Activated naive CD4-positive, alpha-beta T cell treated with anti-CD3 and anti-CD28 coated beads, Interleukin-2, amount 50 U/mL, for 16 hours (primary cell): ENCODE measurements around the gene YJEFN3.

ENCODE experiments used
- DNase-seq: peaks from one replicate; pipeline ENCODE4 v3.0.0-alpha.2; 2020

Gene YJEFN3

GRCh38 chr19:19540064-19540714 is 11.5 kb downstream of the YJEFN3 start:
- peak; percentile 66 for DNase-seq

DNA sequence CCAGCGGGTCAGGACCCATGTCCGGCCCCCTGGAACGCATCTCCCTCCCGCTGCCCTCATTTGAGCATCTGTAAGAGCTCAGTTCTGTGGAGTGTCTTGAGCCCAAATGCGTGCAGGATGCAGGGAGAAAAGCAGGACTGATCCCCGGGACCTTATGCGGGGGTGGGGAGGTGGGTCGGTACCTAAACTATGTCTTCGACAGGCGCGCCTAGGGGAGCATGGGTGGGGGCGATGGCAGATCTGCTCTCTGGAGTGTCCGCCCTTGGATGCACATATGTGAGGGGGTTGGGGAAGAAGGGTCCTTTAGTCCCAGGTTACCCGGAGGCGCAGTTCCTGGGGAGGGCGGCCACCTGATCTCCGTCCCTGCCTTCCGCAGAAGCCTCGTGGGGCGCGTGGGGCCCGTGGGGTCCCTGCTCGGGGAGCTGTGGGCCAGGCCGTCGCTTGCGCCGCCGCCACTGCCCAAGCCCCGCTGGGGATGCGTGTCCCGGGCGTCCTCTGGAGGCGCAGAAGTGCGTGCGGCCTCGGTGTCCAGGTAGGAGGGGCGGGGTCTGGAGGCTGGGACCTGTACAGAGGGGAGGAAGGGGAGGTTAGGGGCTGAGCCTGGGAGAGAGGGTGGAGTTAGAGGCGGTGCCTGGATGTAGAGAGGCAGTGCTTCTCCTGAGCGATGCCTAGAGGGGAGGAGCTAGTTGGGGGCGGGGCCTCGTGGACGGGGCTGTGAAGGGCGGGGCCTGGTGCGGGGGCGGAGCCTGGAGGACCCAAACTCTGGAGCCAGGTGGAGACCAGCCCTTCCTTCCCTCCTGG is 12.2 kb downstream of the YJEFN3 start:
- peak; percentile 80 for DNase-seq

DNA sequence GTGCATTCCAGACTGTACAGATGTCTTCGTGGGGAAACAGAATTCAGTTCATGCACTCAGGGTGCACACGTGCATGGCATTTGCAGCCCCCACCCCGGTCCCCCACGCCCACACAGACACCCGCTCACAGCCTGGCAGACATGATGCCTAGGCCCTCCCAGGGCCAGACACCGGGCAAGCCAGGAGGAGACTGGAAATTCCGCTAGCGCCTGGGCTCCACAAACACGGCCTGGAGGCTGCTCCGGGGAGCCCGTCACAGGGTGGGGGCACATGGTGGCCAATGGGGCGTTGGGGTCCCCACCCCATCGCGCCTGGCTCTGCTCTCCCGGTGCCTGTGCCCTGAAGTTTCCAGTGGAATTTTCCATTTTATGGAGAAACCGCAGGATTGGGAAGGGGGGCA is 12.9 kb downstream of the YJEFN3 start:
- DNase-seq = no peak

DNA sequence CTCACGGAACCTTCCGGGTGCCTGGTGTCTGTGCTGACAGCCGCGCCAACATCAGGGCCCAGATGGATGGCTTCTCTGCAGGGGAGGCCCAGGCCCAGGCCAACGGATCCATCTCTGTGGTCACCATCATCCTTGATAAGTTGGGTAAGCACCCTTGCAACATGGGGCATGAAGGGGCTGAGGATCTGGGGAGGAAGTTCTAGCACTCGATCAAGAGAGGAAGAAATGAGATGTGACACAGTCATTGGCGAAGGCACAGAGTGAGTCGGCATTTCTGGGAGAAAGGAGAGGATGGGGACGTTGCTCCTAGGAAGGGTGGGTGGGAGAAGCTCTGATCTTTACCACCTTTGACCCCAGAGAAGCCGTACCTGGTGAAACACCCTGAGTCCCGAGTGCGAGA is 13.8 kb downstream of the YJEFN3 start:
- no peak for DNase-seq

- DNase-seq = no peak
Observed at GRCh38 chr19:19543101-19543500, 14.4 kb downstream of the YJEFN3 start.

- DNase-seq = no peak
Observed at GRCh38 chr19:19543640-19544039, 14.9 kb downstream of the YJEFN3 start.

GRCh38 chr19:19544257-19544953 is 15.7 kb downstream of the YJEFN3 start:
- no peak for DNase-seq

DNA sequence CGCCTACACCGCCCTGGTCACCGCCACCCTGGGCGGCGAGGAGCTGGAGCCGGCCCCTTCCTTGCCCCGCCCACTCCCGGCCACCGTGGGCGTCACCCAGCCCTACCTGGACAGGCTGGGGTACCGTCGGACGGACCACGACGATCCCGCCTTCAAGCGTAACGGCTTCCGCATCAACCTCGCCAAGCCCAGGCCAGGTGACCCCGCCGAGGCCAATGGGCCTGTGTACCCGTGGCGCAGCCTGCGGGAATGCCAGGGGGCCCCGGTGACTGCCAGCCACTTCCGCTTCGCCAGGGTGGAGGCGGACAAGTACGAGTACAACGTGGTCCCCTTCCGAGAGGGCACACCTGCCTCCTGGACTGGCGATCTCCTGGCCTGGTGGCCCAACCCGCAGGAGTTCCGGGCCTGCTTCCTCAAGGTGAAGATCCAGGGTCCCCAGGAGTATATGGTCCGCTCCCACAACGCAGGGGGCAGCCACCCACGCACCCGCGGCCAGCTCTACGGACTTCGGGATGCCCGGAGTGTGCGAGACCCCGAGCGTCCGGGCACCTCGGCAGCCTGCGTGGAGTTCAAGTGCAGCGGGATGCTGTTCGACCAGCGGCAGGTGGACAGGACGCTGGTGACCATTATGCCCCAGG is 16.4 kb downstream of the YJEFN3 start:
- DNase-seq = no peak

- DNase-seq = no peak
Observed at GRCh38 chr19:19545707-19546106, 17.0 kb downstream of the YJEFN3 start.

DNA sequence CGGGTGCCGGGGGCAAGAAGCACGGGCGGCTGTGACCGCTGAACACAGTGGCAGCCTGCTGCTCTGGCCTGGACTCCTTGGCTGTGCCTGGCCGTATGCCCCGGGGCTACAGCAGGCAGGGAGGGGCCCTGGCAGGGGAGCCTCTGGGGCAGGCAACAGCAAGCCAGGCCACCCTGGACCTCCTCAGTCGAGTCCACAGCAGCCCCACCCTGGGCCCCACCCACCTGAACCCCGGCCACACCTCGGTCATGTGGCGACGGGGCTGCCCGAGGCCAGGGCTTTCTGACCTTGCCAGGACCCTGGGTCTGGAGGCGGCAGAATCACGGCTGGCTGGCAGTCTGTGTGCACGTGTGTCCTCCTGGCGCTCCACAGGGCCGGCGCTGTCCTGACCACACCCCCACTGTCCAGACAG is 18.0 kb downstream of the YJEFN3 start:
- no peak for DNase-seq

- no peak for DNase-seq
Observed at GRCh38 chr19:19547674-19548336, 19.1 kb downstream of the YJEFN3 start.

DNA sequence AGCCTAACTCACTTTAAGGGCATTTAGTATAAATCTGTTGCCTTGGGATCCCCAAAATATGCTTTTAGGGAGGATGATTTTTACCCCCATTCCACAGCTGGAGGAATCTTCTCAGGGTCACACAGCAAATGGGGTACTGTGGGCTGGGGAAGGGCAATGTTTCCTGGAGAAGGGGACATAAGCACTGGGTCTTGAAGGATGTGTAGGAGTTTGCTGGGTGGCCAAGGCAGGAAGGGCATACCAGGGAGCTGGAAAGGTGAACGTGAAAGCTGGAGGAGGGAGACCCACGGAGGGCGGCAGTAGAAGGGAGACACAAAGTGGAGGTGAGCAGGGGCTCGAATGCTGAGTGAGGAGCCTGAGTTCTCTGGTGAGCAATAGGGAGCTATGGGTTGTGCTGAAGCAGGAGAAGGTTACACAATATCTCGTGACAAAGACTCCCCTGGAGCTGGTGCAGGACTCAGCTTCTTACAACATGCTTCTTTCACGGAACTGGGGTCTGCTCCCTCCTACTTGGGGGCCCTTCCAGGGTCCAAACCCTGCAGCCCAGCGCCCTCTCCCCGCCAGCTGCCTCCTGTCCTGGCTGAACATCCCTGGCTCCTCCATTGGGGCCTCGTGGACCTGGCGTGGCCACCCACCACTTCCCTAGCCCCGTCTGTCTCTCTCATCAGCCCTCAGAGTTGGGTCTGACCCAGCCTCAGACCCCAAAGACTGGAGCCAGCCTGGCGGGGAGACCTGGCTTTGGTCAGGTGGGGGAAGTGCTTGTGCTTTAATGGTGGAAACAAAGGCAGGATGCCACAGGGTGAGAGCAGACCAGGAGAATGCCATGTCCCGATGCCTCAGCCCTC is 20.4 kb downstream of the YJEFN3 start:
- no peak for DNase-seq

DNA sequence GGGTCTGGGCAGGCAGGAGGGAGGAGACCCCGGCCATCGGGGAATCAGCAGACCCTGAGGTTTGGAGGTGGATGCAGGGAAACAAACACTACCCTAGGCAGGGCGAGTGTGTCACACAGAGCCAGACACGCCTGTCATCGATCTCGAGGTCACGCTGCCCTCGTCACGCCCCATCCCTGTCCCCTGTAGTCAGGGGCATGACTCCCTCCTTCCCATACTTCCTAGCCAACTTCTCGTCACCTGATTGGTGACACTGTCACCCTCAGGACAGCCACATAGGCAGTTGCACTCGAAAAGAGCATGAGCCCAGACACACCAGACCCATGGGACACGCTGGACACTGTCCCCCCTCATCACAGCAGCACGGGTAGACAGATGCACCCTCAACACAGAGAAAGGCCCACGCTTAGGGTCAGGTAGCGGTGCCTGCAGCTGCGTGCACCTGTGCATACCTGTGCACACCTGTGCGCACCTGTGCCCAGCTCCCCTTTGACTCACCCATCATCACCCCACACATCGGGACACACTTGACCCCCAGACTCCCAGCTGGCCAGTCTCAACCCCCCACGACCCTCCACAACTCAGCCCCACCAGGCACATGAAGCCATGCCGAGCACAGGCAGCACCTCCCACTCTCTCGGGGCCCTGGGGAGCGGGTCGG is 21.2 kb downstream of the YJEFN3 start:
- DNase-seq = no peak

DNA sequence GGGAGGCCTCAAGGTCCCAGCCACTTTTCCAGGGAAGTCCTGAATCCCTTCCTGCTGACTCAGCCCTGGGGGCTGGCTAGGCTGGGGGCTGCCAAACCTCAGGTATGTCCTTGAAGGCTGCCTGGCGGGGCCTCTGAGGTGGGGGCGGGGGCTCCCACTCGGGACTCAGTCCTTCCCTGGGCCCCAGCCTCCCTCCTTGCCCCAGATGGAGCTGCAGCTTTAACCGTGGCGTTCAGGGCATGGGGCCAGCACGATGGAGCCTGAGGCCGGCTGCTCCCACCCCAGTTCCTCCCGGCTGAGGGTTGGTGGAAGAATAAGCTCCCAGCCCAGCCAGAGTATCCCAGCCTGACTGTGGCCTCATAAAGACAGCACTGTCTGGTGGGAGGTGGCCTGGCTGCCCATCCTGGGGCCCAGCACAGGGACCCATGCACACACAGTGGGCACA is 21.8 kb downstream of the YJEFN3 start:
- no peak for DNase-seq

DNA sequence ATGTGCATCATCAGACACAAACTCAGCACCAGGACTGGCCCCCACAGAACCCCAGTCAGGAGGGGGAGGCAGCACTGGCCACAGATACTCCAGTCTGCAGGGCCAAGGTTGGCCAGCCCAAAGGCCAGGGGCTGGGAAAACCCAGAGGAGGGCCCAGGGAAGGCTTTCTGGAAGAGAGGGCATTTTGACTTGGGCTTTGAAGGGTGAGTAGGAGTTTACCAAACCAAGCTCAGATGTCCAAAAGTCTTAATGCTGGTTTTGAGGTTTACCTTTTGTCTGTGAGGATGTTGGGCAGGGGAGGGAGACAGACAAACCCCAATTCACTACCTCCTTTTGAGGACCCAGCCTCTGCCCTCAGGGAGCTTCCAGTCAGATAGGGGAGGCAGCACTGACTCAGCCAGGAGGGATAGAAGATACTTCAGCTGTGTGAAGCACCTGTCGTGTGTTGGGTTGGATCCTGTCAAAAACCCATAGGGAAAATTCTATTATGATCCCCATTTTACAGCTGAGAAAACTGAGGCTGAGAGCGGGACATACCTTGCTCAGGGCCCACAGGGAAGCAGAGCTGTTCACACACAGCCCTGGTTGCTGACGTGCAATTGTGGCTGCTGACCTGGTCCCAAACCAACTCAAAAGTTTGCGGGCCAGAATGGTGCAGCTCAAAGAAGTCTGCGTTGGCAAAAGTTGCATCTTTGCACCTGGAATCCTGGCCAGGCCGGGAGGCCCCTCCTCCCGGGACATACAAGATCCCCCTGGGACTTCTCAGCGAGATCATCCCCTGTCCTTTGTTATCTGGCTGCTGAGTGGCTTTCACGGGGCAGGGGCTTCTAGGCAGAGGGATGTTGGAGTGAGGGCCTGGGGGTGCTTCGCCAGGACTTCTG is 22.5 kb downstream of the YJEFN3 start:
- DNase-seq = no peak

DNA sequence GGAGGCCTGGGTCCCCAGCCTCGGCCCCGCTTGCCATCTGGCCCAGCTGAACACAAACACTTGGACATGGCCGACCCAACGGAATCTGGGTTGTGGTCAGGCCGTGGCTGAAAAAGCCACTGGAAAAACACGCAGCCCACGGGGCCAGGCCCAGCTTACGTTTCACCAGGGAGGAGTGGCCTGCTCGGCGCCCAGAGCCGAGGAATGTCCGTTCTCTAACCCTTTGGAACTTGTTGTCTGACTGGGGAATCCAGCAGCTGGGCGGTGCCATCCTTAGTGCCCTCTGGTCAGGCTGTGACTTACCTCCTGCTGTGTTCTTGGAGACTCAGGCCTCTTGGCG is 23.1 kb downstream of the YJEFN3 start:
- DNase-seq = no peak

DNA sequence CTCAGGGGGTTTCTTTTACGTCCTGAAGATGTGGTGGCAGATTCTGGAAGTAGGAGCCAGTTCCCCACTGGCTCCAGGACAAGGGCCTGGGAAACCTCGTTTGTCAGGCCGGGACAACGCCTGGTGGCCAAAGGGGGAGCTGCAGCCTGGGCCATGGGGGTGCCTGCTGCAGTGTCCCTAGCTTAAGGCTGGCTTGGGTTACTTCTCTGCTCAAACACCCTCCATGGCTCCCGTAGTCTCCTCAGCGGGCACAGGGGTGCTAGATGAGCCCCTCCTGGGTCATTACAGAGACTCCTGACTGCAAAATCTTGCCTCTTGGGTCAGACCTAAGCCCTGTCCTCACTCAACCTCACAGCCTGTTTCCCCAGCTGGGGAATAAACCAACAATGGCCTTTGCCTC is 24.1 kb downstream of the YJEFN3 start:
- peak; percentile 31 for DNase-seq

GRCh38 chr19:19553670-19554069 is 25.0 kb downstream of the YJEFN3 start:
- no peak for DNase-seq

GRCh38 chr19:19554074-19555023 is 25.6 kb downstream of the YJEFN3 start:
- peak; percentile 61 for DNase-seq
